Measurements from ENCODE around the gene MIER2.
"Not testable (repeated sequence)": the region's sequence is repeated elsewhere in the genome, so short reads cannot be mapped to it uniquely, and the experiment has no call there.

MIER2 gene

GRCh38 chr19:283395-283794 lies 61.2 kb downstream of the MIER2 start:
- no peak for DNase-seq (ENCODE audit: low spot score)

- no peak for DNase-seq (ENCODE audit: low spot score)
Observed at GRCh38 chr19:282501-282900, 62.1 kb downstream of the MIER2 start.

GRCh38 chr19:281992-282391 lies 62.6 kb downstream of the MIER2 start:
- no peak for DNase-seq (ENCODE audit: low spot score)

GRCh38 chr19:281156-281853 lies 63.3 kb downstream of the MIER2 start:
- no peak for DNase-seq (ENCODE audit: low spot score)

- no peak for DNase-seq (ENCODE audit: low spot score)
Observed at GRCh38 chr19:280541-281009, 64.0 kb downstream of the MIER2 start.

GRCh38 chr19:279656-280055 lies 64.9 kb downstream of the MIER2 start:
- no peak for DNase-seq (ENCODE audit: low spot score)

GRCh38 chr19:279231-279630 lies 65.4 kb downstream of the MIER2 start:
- DNase-seq (ENCODE audit: low spot score): no peak

GRCh38 chr19:277581-278165 lies 66.9 kb downstream of the MIER2 start:
- DNase-seq (ENCODE audit: low spot score): no peak

- no peak for DNase-seq (ENCODE audit: low spot score)
Observed at GRCh38 chr19:277131-277530, 67.5 kb downstream of the MIER2 start.

GRCh38 chr19:275958-276646 lies 68.5 kb downstream of the MIER2 start:
- no peak for DNase-seq (ENCODE audit: low spot score)

- no peak for DNase-seq (ENCODE audit: low spot score)
Observed at GRCh38 chr19:275000-275399, 69.6 kb downstream of the MIER2 start.

GRCh38 chr19:273393-273792 lies 71.2 kb downstream of the MIER2 start:
- no peak for DNase-seq (ENCODE audit: low spot score)

GRCh38 chr19:271856-272255 lies 72.7 kb downstream of the MIER2 start:
- DNase-seq (ENCODE audit: low spot score): no peak

GRCh38 chr19:270766-271318 lies 73.8 kb downstream of the MIER2 start:
- not testable (repeated sequence) for DNase-seq (ENCODE audit: low spot score)

GRCh38 chr19:269241-269640 lies 75.4 kb downstream of the MIER2 start:
- no peak for DNase-seq (ENCODE audit: low spot score)

- DNase-seq (ENCODE audit: low spot score): no peak
Observed at GRCh38 chr19:262125-262524, 82.5 kb downstream of the MIER2 start.

GRCh38 chr19:256804-257203 lies 87.8 kb downstream of the MIER2 start:
- DNase-seq (ENCODE audit: low spot score): not testable (repeated sequence)

Measured in HuH-7.5 (cell line).